HG02870 (cell line): ENCODE results near the gene MRPL45.
A peak's percentile ranks its signal among the peaks of the same experiment; 100 is the strongest.

Experiments used
- ATAC-seq: cut with Tn5 transposase; IDR thresholded peaks from one replicate; pipeline ENCODE4 v1.9.1; 2021; ENCODE audit warnings: mild to moderate bottlenecking, moderate library complexity; ENCODE audit not compliant: unreplicated experiment

The MRPL45 gene

GRCh38 chr17:38344420-38344745 is 47.4 kb downstream of the MRPL45 start:
- no peak for ATAC-seq

- no peak for ATAC-seq
Observed at GRCh38 chr17:38345743-38346142, 48.8 kb downstream of the MRPL45 start.

DNA sequence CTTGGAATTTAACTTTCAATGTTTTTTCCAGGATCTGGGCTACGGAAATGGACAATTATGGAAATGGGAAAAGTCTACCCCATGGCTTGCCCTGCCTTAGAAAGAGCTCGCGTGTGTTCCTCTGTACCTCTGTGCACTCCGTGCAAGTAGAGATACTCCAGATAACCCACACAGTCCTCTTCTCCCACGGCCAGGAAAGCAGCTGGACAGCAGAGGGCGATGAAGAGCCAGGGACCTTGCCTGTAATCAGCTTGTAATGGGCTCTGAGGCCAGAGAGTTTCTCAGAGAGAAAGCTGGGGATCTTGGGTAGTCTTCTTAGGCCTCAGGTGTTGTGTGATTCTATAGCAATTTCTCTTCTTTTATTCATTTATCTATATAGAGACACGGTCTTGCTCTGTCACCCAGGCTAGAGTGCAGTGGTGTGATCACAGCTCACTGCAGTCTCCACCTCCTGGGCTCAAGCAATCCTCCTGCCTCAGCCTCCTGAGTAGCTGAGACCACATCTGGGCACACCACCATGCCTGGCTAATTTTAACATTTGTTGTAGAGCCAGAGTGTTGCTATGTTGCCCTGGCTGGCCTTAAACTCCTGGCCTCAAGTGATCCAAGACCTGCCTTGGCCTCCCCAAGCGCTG is 52.2 kb downstream of the MRPL45 start:
- ATAC-seq = no peak

- ATAC-seq = no peak
Observed at GRCh38 chr17:38350035-38350434, 53.1 kb downstream of the MRPL45 start.

DNA sequence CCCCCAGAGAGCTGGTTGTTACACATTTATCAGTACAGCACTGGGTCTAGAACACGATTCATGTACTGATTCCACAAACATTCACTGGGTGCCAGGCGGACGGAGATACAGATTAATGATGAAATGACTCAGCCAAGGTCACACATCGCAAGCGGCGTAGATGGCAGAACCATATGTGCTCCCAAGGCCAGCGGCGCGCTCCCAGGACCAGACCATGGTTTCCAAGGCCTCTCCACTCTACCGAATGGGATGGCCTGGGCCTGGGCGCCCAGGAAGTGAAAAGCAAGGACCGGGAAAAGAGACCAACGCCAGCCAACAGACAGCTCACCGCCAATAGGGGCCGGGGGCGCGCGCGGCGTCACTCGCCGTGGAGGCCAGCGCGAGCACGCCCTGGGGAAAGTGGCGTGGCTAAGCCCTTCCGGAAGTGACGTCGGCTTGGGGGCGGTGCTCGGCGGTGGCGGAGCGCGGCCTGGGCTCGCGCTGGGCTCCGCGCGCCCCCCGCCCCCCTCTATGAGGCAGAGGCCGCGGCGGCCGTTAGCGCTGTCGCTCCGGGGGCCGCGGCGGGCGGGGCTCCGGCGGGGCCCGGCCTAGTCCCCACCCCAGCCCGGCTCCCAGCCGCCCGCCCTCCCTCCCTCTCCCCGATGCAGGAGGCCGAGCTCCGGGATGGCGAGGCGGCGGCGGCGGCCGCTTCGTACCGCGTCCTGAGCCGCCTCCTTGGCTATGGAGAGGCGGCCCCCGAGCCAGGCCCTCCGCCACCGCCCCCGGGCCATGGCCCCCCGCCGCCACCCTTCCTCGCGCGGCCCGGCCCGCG is 54.6 kb downstream of the MRPL45 start, which contains the start of gene SOCS7:
SOCS7 (plus strand) TSS at position 433 of the 811 bp plus-strand sequence; CDS start at position 642, 209 bp downstream.
- peak; percentile 75 for ATAC-seq

GRCh38 chr17:38352245-38353085 is 55.5 kb downstream of the MRPL45 start:
- ATAC-seq = peak; percentile 17

DNA sequence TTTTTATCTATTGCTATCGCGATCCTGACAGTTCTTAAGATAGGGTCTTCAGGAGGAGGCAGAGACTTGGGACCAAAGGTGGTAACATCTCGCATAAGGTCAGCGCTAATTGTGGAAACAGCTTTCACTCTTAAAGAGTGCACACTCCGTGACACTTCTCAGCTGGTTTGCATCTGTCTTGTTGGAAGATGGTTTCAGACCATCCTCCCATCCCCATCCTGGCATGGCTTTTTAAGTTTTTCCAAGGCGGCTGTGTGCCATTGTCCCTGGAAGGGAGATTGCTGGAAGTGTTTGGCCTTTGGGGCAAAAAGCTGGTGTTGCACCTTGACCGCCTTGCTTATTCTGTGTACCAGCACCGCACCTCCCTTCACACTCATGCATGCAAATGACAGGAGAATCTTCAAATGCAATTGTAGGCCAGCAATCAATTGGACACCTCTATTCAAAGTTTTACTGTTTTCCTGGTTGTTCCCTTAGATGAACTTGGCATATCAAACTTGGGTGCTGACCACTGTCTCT is 56.2 kb downstream of the MRPL45 start:
- ATAC-seq = no peak

DNA sequence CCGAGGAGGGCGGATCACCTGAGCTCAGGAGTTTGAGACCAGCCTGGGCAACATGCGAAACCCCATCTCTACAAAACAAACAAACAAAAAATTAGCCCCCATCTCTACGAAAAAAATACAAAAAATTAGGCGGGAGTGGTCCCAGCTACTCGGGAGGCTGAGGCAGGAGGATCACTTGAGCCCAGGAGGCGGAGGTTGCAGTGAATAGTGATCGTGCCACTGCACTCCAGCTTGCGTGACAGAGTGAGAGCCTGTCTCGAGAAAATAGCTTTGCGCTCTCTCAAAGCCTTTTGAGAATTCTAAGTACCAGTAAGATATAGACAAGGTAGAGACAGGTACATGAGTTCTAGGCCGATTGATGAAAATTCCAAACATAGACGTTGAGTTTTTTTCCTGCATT is 56.7 kb downstream of the MRPL45 start:
- ATAC-seq = no peak

DNA sequence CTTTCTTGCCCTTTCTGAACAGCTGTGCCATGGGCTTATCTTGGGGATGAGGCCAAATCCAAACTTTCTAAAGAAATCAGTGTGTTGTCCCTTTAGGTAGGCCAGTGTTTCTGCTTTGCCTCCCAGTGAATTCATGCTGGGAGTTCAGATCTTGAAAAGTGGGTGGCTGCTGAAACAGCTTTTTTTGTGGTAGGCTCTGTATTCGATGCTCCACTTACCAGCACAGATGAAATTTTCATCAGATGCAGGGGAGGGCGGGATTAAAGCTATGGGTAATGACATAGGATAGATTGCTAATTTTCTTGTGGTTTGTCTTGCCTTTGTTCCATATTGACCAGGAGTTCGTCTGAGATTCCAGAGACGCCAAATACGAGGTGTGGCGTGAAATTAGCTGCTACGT is 57.5 kb downstream of the MRPL45 start:
- ATAC-seq = no peak

- ATAC-seq = no peak
Observed at GRCh38 chr17:38355251-38355650, 58.3 kb downstream of the MRPL45 start.

DNA sequence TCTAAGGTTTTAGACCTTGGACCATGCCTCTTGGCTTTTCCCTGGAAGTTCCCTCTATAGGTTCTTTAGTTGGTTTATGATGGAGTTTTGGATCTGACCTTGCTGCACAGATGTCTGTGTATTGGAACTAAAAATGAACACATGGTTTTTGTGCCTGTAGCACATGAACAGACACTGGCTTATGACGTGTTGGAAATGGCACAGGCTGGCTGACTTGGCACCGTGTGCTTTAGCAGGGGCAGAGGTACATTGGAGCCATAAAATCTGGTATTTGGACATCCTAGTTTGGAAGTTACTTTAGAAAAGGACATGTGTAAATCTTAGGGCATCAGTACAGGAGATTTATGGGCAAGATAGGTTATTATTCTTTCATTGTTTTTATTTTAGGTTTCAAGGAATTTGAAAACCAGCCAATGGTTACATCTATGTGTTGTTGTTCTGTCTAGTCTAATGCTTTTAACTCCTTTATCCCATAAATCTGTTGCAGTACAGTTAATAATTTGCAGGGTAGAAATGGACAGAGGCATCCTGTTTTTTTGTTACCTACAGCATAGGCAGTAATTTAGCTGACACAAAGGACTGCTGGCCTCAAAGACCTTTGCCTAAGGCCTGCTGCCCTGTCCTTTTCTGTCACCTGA is 60.6 kb downstream of the MRPL45 start:
- ATAC-seq = no peak

DNA sequence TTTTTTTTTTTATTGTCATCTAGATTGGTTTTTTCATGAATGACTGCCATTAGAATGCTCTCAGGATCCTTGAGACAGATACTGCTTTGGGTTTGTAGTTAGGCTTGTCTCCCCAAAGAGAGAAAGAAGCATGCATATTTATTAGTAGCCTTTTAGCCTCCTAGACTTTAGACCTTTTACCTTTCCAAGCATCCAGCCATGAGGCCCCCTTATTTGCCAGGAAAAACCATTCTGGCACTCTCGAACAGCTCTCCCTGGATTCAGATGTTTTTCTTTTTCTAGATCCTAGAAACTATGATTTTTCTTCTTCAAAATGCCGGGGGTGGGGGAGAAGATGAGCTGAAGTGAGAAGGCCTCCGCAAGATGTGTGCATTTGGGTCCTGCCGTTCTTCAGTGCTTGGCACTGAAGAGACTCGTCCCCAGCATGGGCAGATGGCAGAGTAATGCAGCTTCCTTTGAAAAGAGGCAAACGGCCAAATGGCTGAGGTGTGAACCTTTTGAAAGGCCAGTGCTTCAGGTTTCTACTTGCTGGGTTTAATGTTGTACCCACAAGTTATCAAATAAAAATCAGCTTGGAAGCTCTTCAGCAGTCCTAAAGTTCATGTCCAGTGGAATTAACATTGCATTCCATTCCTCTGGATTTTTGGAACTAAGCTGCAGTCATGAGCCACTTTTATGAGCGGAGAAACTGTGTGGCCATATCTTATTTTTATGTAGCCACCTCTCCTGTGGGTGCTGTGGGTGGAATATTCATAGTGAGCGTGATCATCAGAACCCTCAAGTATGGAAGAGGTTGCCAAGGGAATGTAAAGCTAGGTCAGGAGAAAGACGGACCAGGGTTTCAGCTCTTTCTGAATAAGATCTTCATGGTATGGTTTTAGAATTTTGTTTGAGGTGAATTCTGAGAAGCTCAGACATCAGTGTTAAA is 61.9 kb downstream of the MRPL45 start:
- no peak for ATAC-seq

DNA sequence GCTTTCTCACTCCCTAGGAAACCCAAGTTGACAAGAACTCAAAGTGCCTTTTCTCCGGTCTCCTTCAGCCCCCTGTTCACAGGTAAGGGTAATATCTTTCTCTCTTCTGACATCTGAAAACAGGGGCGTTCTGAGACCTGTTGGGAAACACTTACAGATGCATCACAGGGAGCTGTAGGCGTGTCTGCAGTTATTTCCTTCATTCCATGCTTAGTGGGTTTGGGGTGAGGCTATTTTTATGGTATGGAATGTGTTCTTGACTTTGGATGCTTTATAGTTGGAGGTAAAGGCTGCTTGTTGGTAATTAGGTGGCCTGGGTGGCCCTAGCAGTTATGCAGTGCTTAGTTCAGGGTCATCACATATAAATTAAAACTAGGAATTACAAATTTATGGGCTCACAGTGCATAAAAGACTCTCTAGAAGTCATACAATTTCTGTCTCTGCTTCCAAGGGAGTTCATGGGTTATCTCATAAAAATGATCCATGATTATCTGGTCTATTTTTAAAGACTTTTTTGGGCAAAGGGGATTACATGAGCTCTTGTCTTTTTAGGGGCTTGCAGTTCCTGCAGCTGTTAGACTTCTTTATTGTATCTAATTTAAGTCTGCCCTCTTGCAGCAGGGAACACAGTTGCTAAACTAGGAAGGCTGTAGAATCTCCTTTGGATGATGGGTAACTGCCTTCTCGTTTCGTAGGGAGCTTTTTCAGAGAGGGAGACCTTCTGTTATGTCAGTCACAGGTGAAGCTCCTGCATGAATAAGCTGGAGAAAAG is 64.9 kb downstream of the MRPL45 start:
- no peak for ATAC-seq

DNA sequence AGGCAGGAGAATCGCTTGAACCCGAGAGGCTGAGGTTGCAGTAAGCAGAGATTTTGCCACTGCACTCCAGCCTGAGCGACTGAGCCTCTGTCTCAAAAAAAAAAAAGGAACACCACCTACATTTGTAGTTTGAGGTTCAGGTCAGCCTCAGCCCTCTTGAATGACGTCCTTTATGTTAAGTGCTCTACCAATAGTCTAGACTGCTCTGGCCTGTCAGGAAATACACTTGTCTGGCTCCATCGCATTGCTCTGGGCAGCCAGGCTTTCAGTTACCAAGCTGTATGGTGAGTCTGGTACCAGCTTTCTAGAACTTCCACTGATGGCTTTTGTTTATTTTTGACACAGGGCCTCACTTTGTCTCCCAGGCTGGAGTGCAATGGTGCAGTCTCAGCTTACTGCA is 66.0 kb downstream of the MRPL45 start:
- ATAC-seq = no peak

GRCh38 chr17:38364741-38365140 is 67.8 kb downstream of the MRPL45 start:
- no peak for ATAC-seq

DNA sequence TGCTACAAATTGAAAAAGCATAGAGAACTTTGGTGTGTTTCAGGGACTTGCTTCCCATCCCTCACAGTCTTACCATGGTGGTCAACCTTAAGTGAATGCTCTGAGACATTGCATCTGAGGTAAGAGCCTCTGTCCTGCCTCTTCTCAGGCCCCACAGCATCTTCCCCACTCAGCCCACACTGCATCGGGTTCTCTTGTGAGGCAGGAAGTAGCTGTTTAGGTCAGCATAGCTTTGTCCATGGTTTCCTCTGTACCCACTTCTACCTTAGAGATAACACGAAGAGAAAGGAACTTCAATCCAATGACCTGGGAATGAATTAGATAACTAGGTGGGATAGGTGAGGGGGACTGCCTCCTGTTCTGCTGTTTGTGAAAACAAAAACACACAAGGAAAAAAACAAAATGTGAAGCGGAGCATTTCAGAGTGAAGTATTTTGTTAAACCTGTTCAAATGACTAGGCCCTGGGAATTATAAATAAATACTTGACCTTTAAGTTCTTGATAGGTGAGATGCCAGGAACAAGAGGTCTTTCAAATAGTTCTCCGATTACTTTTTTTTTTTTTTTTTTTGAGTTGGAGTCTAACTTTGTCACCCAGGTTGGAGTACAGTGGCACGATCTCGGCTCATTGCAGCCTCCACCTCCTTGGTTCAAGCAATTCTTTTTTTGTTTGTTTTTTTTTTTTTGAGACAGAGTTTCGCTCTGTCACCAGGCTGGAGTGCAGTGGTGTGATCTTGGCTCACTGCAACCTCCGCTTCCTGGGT is 72.3 kb downstream of the MRPL45 start:
- ATAC-seq = no peak
